Keratinocyte (primary cell): Measurements from ENCODE around the gene SLC25A40. TPM values are rescaled to one million over a fixed set of nuclear protein-coding genes. Genes with fewer than 3 reads are reported as not detected.
A peak's percentile ranks its signal among the peaks of the same experiment; 100 is the strongest.

ENCODE experiments used
- DNase-seq: peaks from one replicate; pipeline ENCODE4 v3.0.0-alpha.2; 2011; ENCODE audit warnings: low read depth, missing footprints, low spot score
- FAIRE-seq: peaks from 2 replicates; lab custom pipeline; 2011; peaks lifted over from hg19 to GRCh38; lab: Jason Lieb, UNC
- H2AFZ ChIP-seq: 2 replicates; pipeline ENCODE4 v1.6.0; 2012; ENCODE audit warnings: low read length, control low read depth, inconsistent platforms; ENCODE audit not compliant: control insufficient read depth
- H3K27ac ChIP-seq: 2 replicates; pipeline ENCODE4 v1.5.1; 2011; ENCODE audit warnings: low read length; ENCODE audit not compliant: control insufficient read depth, insufficient read depth
- H3K27me3 ChIP-seq: 3 replicates; pipeline ENCODE4 v1.6.0; 2011; ENCODE audit warnings: low read length; ENCODE audit not compliant: control insufficient read depth, insufficient read depth; ENCODE audit errors: extremely low read depth
- H3K36me3 ChIP-seq, 2 experiments: 2 replicates in 1 of 2; 3 replicates in 1 of 2; pipeline ENCODE4 v1.5.1; 2011; ENCODE audit warnings: low read length in 2 of 2, mild to moderate bottlenecking in 1 of 2; ENCODE audit not compliant: control insufficient read depth in 2 of 2, insufficient read depth in 2 of 2; ENCODE audit errors: extremely low read depth in 1 of 2
- H3K4me1 ChIP-seq: 3 replicates; pipeline ENCODE4 v1.5.1; 2011; ENCODE audit warnings: low read length; ENCODE audit not compliant: control insufficient read depth, insufficient read depth; ENCODE audit errors: extremely low read depth
- H3K4me2 ChIP-seq: 3 replicates; pipeline ENCODE4 v1.6.0; 2011; ENCODE audit warnings: low read depth, low read length; ENCODE audit not compliant: control insufficient read depth, insufficient read depth; ENCODE audit errors: extremely low read depth
- H3K4me3 ChIP-seq, 3 experiments: fragments of 200-600 bp in 1 of 3; sonication (generic) in 1 of 3; 2 replicates in 2 of 3; 3 replicates in 1 of 3; pipeline ENCODE4 v1.5.1; 2011 to 2016; ENCODE audit warnings: low read length in 3 of 3, mild to moderate bottlenecking in 3 of 3, control low read depth in 2 of 3, inconsistent platforms in 1 of 3, low read depth in 1 of 3, mixed read lengths in 1 of 3, mixed run types in 1 of 3, moderate library complexity in 1 of 3; ENCODE audit not compliant: control insufficient read depth in 2 of 3, insufficient read depth in 2 of 3; ENCODE audit errors: extremely low read depth in 1 of 3
- H3K79me2 ChIP-seq: 2 replicates; pipeline ENCODE4 v1.6.0; 2012; ENCODE audit warnings: low read length; ENCODE audit not compliant: control insufficient read depth, insufficient read depth
- H3K9ac ChIP-seq: 3 replicates; pipeline ENCODE4 v1.6.0; 2011; ENCODE audit warnings: low read length; ENCODE audit not compliant: control insufficient read depth, insufficient read depth; ENCODE audit errors: extremely low read depth
- H3K9me1 ChIP-seq: 3 replicates; pipeline ENCODE4 v1.6.0; 2011; ENCODE audit warnings: low read length; ENCODE audit not compliant: control insufficient read depth, insufficient read depth; ENCODE audit errors: extremely low read depth
- H3K9me3 ChIP-seq: 2 replicates; pipeline ENCODE4 v1.5.1; 2012; ENCODE audit warnings: low read depth, low read length; ENCODE audit not compliant: control insufficient read depth
- H4K20me1 ChIP-seq: 3 replicates; pipeline ENCODE4 v1.6.0; 2011; ENCODE audit warnings: low read length; ENCODE audit not compliant: control insufficient read depth, insufficient read depth; ENCODE audit errors: extremely low read depth
- EZH2 ChIP-seq: IDR thresholded peaks from one replicate; pipeline ENCODE4 v1.6.1; 2012; ENCODE audit warnings: inconsistent platforms, mild to moderate bottlenecking, low read length, moderate library complexity
- dilution Hi-C: fragments of 300-500 bp; cut with MboI; formaldehyde crosslinking; loops from one replicate; pipeline ENCODE4 v1.7.0; 2020; ENCODE audit warnings: low sequenced_read_pairs; ENCODE audit not compliant: extremely low pct_ligation_motif_present
- polyA plus RNA-seq, 5 experiments: library from polyadenylated mRNA; depleted of rRNA in 3 of 5; stranded (reverse) in 3 of 5; stranded (forward) in 1 of 5; unstranded in 1 of 5; fragments of >200 nt; gene quantifications; 1 replicate in 1 of 5; 2 replicates in 3 of 5; 3 replicates in 1 of 5; pipeline versions ENCODE4 v1.2.1 to v1.2.3, GENCODE V29; 2011 to 2012; ENCODE audit warnings: missing spikeins in 2 of 5, low read depth in 1 of 5, low replicate concordance in 1 of 5
- TF ChIP-seq, protein P1 (sequence below), 3 experiments: IDR thresholded peaks in 1 of 3; conservative IDR thresholded peaks in 1 of 3; optimal IDR thresholded peaks in 1 of 3; 2 replicates in 2 of 3; 3 replicates in 1 of 3; pipeline versions ENCODE3 to v1.5.1; 2011; ENCODE audit warnings: low read length in 3 of 3, mild to moderate bottlenecking in 3 of 3, moderate library complexity in 2 of 3, control low read depth in 1 of 3, inconsistent platforms in 1 of 3; ENCODE audit not compliant: insufficient read depth in 2 of 3; ENCODE audit errors: extremely low read depth in 1 of 3

Gene SLC25A40
- polyA plus RNA-seq, 1 donor (not counting 4 experiments of a cell fraction or from before 2014, with no cell fraction given) = 8.3 TPM

DNA sequence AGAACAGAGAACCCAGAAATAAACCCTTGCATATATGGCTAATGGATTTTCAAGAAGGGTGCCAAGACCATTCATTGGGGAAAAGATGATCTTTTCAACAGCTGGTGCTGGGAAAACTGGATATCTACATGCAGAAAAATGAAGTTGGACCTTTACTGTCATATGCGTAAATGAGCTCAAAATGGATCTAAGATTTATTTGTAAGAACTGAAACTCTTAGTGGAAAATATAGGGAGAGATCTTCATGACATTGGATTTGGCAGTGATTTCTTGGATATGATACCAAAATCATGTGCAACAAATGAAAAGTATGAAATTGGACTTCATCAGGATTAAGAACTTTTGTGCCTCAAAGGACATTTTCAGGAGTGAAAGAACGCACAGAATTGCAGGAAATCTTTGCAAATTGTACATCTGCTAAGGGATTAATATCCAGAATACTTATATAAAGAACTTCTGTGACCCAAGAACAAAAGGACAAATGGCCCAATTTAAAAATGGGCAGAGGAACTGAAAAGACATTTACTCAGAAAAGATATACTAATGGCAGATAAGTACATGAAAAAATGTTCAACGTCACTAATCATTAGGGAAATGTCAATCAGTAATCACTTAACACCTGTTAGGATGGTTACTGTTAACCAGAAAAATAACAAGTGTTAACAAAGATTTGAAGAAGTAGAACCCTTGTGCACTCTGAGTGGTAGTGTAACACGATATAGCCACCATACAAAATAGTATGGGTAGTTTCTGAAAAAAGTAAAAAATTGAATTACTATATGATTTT, 6.2 kb upstream of the SLC25A40 start:
- Histone ChIP-seq H3K9me3 (no peaks in the 10 kb centered on the region), H4K20me1 (no peaks in the 10 kb centered on the region), H3K27ac (no peak overlapping the region), H3K27me3 (no peaks in the 10 kb centered on the region), H2AFZ (no peak overlapping the region), H3K79me2 (peaks cover 73% of the 10 kb centered on the region), H3K4me3 (no peak overlapping the region), H3K36me3 (peaks cover 0 to 12% of the 10 kb centered on the region in 2 experiments), H3K9ac (no peak overlapping the region), H3K9me1 (no peaks in the 10 kb centered on the region), H3K4me2 (no peak overlapping the region), H3K4me1 (peaks cover 3% of the 10 kb centered on the region)
- DNase-seq (no peak), FAIRE-seq (no peak)
- no peak for TF ChIP-seq EZH2
- TF ChIP-seq, protein P1, sequence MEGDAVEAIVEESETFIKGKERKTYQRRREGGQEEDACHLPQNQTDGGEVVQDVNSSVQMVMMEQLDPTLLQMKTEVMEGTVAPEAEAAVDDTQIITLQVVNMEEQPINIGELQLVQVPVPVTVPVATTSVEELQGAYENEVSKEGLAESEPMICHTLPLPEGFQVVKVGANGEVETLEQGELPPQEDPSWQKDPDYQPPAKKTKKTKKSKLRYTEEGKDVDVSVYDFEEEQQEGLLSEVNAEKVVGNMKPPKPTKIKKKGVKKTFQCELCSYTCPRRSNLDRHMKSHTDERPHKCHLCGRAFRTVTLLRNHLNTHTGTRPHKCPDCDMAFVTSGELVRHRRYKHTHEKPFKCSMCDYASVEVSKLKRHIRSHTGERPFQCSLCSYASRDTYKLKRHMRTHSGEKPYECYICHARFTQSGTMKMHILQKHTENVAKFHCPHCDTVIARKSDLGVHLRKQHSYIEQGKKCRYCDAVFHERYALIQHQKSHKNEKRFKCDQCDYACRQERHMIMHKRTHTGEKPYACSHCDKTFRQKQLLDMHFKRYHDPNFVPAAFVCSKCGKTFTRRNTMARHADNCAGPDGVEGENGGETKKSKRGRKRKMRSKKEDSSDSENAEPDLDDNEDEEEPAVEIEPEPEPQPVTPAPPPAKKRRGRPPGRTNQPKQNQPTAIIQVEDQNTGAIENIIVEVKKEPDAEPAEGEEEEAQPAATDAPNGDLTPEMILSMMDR (optimal IDR thresholded peaks at IDR 0.05 in 1 of 3, IDR thresholded peaks at IDR 0.05 in 1 of 3, conservative IDR thresholded peaks at IDR 0.05 in 1 of 3; ENCODE audit: extremely low read depth in 1 of 3, insufficient read depth in 2 of 3, low read length in 3 of 3) = no peak
- dilution Hi-C loops = no loop called here

DNA sequence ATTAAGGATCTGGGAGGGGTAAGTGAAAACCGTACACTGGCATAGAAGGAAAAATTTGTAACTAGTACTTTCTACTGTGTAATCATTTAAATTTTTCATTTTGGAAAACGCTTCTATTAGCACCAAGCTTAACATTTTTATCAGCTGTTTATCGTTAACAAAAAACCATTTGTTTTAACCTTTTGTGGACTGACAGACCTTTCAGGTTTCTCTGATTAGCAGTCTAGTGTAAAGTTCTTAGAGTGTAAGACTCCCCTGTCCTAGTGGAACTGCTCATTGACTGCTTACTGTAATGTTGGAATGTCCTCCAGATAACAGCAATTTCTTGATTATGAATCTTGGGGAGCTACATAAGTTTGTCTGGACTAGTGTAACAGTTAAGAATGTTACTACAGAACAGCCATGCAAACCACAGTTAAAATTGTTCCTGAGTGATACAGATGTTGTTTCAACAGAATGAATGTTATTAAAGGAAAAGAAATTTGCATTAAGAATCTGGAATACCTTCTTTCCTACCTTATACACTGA, 2.1 kb upstream of the SLC25A40 start:
- Histone ChIP-seq H3K4me2 (peak overlapping the region; percentile 90), H3K9me3 (no peaks in the 10 kb centered on the region), H3K9me1 (no peaks in the 10 kb centered on the region), H3K79me2 (peaks cover 88% of the 10 kb centered on the region), H3K9ac (peak overlapping the region; percentile 96), H3K36me3 (peaks cover 0 to 12% of the 10 kb centered on the region in 2 experiments), H4K20me1 (no peaks in the 10 kb centered on the region), H3K27me3 (no peaks in the 10 kb centered on the region), H3K27ac (peak overlapping the region; percentile 13), H3K4me3 (peak overlapping the region; percentile 86 to 98 (median 98)), H3K4me1 (peaks cover 9% of the 10 kb centered on the region), H2AFZ (no peak overlapping the region)
- no peak for TF ChIP-seq EZH2
- TF ChIP-seq, protein P1 (optimal IDR thresholded peaks at IDR 0.05 in 1 of 3, IDR thresholded peaks at IDR 0.05 in 1 of 3, conservative IDR thresholded peaks at IDR 0.05 in 1 of 3; ENCODE audit: extremely low read depth in 1 of 3, insufficient read depth in 2 of 3, low read length in 3 of 3) = no peak
- no peak for DNase-seq
- dilution Hi-C loops = no loop called here
- FAIRE-seq = no peak
